Measurements from ENCODE around the gene LIN7C. TPM values are rescaled to one million over a fixed set of nuclear protein-coding genes. Genes with fewer than 3 reads are reported as not detected.

LIN7C gene
- total and polyA plus RNA-seq, 2 donors (not counting 1 experiment from before 2014, with no cell fraction given): 6.2 to 24.2 TPM

DNA sequence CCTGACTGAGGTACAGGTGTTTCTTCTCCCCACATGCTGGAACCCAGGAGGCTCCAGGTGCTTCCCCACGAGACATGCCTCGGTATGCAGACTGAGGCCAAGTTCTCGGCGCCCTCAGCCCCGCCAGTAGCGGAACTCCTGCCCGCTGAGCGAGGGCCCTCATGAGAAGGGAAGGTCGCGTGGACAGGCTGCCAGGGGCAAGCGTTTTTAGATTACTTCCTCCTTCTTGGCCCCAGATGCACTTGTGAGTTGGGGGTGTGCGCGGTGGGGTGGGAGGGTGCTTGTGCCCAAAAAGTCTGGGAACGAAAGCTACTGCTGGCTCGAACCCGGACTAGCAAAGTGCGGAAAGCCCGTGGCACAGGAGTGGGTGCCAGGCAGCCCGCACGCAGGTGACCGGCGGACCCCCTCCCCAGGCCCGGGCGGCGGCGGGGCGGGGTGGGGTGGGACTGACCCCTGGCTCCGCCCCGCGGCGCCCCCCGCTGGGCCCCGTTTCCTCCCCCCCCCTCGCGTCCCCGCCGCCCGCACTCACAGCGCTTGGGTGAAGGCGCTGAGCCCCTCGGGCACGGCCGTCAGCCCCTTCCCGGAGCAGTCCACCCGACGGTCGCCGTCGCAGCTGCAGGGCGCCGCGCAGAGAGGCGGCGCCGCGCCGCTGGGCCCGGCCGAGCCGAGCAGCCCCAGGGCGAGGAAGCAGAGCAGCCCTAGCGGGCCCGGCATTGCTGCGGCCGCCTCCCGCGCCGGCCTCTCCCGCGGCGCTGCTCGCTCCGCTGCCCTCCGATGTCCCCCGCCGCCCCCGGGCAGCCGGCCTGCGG, 34.8 kb downstream of the LIN7C start:
- ChIA-PET CTCF (interaction anchor here (1.4 to 2.5 kb wide), 3 partner anchors 10 to 25 kb away, joined by 3 to 13 read pairs (median 6); no protein-coding TSS in a partner anchor), POLR2A (no interaction called here)
- Histone ChIP-seq H3K4me2 (replicated peaks; ENCODE audit: low read depth, low read length, poor library complexity, severe bottlenecking) (peak overlapping the region; percentile 94), H4K20me1 (ENCODE audit: control insufficient read depth, insufficient read depth, low read length, poor library complexity, severe bottlenecking) (no peaks in the 10 kb centered on the region), H2AFZ (ENCODE audit: insufficient read depth, low read depth, low read length, poor library complexity, severe bottlenecking) (peak overlapping the region; percentile 71), H3K27me3 (replicated peaks in 1 of 4; ENCODE audit: control extremely low read depth in 1 of 4, control insufficient read depth in 3 of 4, insufficient read depth in 4 of 4, low read length in 3 of 4) (peaks cover 0 to 8% (median 0%) of the 10 kb centered on the region in 4 experiments), H3K27ac (ENCODE audit: low read length in 2 of 2) (no peak overlapping the region), H3K4me1 (ENCODE audit: control insufficient read depth in 2 of 2, insufficient read depth in 2 of 2, low read length in 2 of 2) (peaks cover 11% of the 10 kb centered on the region in 2 donors), H3K4me3 (ENCODE audit: control extremely low read depth in 1 of 5, extremely low read depth in 1 of 5, insufficient read depth in 1 of 5, low read depth in 2 of 5, low read length in 4 of 5) (peak overlapping the region; percentile 52 to 72 (median 66)), H3K9ac (ENCODE audit: low read length) (peak overlapping the region; percentile 70), H3K79me2 (ENCODE audit: control insufficient read depth, insufficient read depth, low read length) (no peaks in the 10 kb centered on the region), H3K9me3 (ENCODE audit: control extremely low read depth in 1 of 3, control insufficient read depth in 2 of 3, insufficient read depth in 1 of 3, low read length in 2 of 3) (no peaks in the 10 kb centered on the region), H3K36me3 (replicated peaks in 1 of 2; ENCODE audit: control extremely low read depth in 1 of 2, control insufficient read depth in 1 of 2, extremely low read depth in 1 of 2, insufficient read depth in 2 of 2, low read length in 1 of 2) (no peaks in the 10 kb centered on the region)
- DNase-seq: peak; percentile 54
- no peak for TF ChIP-seq EZH2 (IDR thresholded peaks at IDR 0.05; ENCODE audit: borderline replicate concordance, insufficient read depth, low read depth, low read length, poor library complexity, severe bottlenecking)
- TF ChIP-seq, protein P1, sequence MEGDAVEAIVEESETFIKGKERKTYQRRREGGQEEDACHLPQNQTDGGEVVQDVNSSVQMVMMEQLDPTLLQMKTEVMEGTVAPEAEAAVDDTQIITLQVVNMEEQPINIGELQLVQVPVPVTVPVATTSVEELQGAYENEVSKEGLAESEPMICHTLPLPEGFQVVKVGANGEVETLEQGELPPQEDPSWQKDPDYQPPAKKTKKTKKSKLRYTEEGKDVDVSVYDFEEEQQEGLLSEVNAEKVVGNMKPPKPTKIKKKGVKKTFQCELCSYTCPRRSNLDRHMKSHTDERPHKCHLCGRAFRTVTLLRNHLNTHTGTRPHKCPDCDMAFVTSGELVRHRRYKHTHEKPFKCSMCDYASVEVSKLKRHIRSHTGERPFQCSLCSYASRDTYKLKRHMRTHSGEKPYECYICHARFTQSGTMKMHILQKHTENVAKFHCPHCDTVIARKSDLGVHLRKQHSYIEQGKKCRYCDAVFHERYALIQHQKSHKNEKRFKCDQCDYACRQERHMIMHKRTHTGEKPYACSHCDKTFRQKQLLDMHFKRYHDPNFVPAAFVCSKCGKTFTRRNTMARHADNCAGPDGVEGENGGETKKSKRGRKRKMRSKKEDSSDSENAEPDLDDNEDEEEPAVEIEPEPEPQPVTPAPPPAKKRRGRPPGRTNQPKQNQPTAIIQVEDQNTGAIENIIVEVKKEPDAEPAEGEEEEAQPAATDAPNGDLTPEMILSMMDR (IDR thresholded peaks at IDR 0.05): no peak
- peaks cover 7% of the 10 kb centered on the region for H3K27me3 Mint-ChIP-seq
- H3K27ac Mint-ChIP-seq: peak overlapping the region; percentile 63
- H3K4me1 Mint-ChIP-seq: peaks cover 22% of the 10 kb centered on the region
- ATAC-seq (ENCODE audit: low read depth): peak; percentile 46
- peak overlapping the region; percentile 92 for H3K4me3 Mint-ChIP-seq
- WGBS (ENCODE audit: insufficient coverage): 2% methylated on average over 73 of the region's 79 CpGs
- intact Hi-C loops (cut with micrococcal nuclease): loop anchor here (1.0 to 2.0 kb wide), 2 partner anchors 35 to 109 kb away; partner anchors contain the start of genes CCDC34 and LIN7C
- H3K9me3 Mint-ChIP-seq (ENCODE audit: insufficient read depth): no peaks in the 10 kb centered on the region
